ENCODE results near the gene KIF3B.
"Not testable (repeated sequence)": the region's sequence is repeated elsewhere in the genome, so short reads cannot be mapped to it uniquely, and the experiment has no call there.

The KIF3B gene

DNA sequence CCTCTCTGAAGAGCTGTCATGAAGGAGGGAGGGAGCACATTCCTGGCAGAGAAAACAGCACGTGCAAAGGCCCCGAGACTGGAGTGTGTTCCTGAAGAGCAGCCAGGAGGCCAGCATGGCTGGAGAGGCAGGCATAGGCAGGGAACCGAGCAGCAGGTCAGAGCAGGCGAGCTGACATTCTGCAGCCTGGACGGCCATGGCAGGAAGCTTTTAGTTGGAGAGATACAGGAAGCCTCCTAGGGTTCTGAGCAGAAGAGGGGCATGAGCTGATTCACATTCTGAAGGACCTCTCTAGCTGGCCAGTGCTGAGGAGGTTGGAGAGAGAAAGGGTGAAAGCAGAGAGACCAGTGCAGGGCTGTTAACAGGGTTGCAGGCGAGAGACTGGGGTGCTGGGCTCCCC, 40.0 kb upstream of the KIF3B start:
- TF ChIP-seq POLR2A (IDR thresholded peaks at IDR 0.05; ENCODE audit: low read depth, low read length): no peak

DNA sequence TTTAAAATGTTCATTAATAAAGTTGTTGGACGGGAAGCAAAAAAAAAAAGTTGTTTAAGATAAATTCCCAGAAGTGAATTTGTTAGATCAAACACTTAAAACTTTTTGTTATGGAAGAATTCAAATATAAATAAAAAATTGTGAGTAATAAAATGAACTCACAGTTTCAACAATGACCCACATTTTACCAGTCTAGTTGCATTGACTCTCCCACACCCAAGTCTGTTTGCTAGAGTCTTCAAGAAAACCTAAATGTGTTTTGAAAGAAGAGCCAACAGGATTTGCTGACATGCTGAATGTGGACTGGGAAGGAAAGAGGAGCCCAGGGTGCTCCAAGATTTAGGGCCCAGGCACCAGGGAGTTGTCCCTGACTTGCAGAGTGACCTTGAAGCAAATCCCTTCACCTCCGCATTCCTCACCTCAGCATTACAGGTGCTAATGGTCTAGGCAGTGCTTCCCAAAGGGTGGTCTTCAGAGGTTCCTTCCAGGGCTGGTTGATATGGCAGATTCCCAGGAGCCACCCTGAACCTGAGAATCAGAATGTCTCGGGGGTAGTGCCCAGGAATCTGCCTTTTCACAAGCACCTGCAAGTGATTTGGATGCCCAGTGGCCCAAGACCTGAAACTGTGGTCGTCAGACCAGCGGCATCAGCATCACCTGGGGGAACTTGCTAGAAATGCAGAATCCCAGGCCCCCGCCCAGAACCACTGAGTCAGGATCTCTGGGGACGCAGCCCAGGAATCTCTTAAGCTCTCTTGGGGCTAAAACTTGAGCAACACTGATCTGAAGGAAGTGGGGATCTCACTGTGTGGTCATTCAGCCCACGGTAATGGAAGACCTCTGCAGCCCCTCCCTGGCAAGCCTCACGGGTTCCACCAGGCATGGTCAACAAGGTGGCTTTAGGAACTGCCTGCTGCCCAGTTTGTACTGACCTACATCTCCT, 38.7 kb upstream of the KIF3B start:
- no peak for DNase-seq (ENCODE audit: insufficient read length, low spot score)
- TF ChIP-seq POLR2A (IDR thresholded peaks at IDR 0.05; ENCODE audit: low read depth, low read length): no peak
- no peak for FAIRE-seq

More for the DNA sequence above, 40.0 kb upstream of the KIF3B start:
- FAIRE-seq: no peak
- DNase-seq (ENCODE audit: insufficient read length, low spot score): no peak

DNA sequence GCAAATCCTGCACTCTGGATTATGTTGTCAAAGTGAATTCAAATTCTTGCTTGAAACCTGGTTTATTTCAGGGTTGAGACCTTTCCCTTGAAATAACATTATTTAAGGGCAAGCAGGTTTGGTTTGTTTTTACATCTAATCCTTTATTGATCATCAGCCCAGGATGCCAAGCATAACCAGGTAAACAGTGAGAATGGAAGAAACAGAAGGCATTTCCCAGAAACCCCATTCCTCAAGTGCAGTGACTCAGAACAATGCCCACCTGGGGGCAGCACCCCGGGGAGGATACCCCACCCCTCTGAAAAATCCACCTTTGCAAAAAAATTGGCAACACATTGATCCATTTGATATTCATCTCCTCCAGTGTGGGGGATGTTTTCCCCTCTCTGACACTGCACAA, 37.2 kb upstream of the KIF3B start:
- FAIRE-seq (no peak), DNase-seq (ENCODE audit: insufficient read length, low spot score) (no peak)
- TF ChIP-seq POLR2A (IDR thresholded peaks at IDR 0.05; ENCODE audit: low read depth, low read length): no peak

DNA sequence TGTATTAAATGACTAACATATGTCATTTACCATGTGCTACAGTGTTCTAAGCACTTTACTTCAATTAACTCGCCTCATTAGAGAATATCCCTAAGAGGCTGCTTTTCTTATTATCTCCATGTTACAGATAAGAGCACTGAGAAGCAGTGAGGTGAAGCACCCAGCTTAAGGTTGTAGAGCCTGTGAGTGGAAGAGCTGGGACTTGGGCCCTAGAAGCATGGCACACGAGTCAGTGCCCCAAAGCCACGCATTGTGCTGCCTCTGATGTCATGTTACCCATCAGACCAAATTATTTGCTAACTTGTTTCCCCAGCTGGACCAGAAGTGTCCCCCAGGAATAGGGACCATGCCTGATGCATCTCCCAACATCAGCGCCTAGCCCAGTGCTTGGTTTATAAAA, 35.6 kb upstream of the KIF3B start:
- TF ChIP-seq POLR2A (IDR thresholded peaks at IDR 0.05; ENCODE audit: low read depth, low read length): no peak
- DNase-seq (ENCODE audit: insufficient read length, low spot score) (no peak), FAIRE-seq (no peak)

DNA sequence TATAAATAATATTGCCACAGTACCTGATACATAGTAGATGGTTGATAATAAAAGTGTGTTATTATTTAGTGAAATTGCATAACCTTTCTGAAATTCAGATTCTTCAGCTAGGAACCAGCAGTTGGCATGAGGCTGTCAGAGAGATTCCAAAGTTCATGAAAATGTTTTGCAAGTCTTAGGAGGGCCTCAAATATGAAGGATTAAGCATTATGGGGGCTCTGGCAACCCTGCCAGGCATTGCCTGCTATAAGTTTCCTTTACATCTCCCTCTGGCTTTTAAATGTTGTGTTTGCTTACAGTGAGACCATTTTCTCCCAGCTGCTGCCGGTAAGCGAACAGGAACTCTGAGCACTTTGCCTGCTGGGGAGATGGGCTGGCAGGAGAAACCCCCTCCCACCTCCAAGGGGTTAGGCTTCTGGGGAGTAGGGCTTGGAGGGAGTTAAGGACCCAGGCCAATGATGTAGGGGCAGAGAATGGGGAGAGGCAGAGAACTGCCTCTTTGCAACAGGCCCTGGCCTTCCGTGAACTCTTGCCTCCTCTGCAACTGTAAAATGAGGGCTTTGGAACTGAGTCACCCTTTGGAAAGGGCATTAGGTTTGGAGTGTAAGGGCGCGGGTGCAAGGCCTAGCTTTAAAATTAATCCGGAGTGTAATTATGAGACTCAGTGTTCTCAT, 33.2 kb upstream of the KIF3B start:
- TF ChIP-seq POLR2A (IDR thresholded peaks at IDR 0.05; ENCODE audit: low read depth, low read length): no peak
- FAIRE-seq: no peak
- no peak for DNase-seq (ENCODE audit: insufficient read length, low spot score)

DNA sequence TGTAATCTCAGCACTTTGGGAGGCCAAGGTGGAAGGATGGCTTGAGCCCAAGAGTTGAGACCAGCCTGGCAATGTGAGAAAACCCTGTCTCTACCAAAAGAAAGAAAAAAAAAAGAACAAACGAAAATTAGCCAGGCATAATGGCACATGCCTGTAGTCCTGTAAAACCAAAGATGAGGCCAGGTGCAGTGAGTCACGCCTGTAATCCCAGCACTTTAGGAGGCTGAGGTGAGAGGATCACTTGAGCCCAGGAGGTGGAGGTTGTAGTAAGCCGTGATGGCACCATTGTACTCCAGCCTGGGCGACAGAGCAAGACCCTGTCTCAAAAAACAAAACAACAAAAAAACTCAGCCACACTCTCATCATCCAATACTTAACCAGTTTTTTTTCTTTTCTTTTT, 32.5 kb upstream of the KIF3B start:
- FAIRE-seq (no peak), DNase-seq (ENCODE audit: insufficient read length, low spot score) (no peak)

DNA sequence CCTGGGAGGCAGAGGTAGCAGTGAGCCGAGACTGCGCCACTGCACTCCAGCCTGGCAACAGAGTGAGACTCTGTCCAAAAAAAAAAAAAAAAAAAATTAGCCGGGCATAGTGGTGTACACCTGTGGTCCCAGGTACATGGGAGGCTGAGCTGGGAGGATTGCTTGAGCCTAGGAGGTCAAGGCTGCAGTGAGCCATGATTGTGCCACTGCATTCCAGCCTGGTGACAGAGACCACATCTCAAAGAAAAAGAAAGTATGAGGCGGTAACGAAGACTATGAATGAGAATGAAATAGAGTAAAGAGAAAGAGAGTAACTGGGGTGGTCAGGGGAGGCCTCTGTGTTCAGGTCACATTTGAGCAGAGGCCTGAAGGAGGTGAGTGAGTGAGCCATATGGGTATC, 31.2 kb upstream of the KIF3B start:
- FAIRE-seq; DNase-seq (ENCODE audit: insufficient read length, low spot score): not testable (repeated sequence)

More for the DNA sequence above, 32.5 kb upstream of the KIF3B start:
- no peak for TF ChIP-seq POLR2A (IDR thresholded peaks at IDR 0.05; ENCODE audit: low read depth, low read length)

DNA sequence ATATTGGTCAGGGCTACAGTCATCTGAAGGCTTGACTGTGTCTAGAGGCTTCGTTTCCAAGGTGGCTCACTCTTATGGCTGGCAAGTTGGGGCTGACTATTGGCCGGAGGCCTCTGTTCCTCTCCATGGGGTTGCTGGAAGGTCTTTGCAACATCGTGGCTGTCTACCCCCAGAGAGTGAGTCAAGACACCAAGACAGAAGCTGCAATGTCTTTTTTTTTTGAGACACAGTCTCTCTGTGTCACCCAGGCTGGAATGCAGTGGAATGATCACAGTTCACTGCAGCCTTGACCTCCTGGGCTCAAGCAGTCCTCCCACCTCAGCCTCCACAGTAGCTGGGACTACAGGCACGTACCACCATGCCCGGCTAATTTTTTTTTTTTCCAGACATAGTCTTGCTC, 29.4 kb upstream of the KIF3B start:
- no peak for FAIRE-seq
- no peak for DNase-seq (ENCODE audit: insufficient read length, low spot score)
- TF ChIP-seq POLR2A (IDR thresholded peaks at IDR 0.05; ENCODE audit: low read depth, low read length): no peak

DNA sequence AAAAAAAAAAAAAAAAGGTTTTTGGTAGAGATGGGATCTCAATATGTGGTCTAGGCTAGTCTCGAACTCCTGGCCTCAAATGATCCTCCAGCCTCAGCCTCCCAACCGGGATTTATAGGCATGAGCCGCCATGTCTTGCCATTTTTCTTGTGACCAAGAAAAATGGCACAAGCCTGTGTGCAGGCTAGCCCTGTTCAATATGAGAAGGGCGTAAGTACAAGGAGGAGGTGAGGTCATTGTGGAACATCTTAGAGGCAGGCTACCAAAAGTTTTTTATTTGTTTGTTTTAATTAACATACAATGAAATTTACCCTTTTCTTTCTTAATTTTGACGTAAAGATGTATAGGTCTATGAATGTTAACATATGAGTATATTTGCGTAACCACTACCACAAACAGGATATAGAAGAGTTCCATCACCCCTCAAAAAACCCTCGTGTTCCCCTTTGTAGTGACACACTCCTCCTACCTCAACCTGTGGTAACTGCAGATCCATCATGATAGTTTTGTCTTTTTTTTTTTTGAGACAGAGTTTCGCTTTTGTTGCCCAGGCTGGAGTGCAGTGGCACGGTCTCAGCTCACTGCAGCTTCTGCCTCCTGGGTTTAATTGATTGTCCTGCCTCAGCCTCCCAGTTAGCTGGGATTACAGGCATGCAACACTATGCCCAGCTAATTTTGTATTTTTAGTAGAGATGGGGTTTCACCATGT, 28.3 kb upstream of the KIF3B start:
- no peak for DNase-seq (ENCODE audit: insufficient read length, low spot score)
- TF ChIP-seq POLR2A (IDR thresholded peaks at IDR 0.05; ENCODE audit: low read depth, low read length): no peak
- no peak for FAIRE-seq

DNA sequence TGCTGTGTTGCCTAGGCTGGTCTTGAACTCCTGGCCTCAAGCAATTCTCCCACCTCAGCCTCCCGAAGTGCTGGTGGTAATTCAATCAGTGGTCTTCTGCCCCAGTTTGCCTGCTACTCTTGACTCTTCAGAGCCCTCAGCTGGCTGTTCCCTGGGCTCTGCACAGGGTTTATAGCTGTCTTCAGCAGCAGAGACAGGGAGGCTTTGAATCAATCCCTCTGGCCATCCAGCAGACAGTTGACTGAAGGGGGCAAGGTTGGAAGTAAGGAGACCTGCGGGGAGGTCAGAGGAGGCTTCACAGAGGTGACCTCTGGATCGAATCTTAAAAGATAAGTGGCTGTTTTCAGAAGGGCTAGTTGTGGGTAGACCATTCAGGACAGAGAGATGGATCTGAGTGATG, 26.0 kb upstream of the KIF3B start:
- no peak for FAIRE-seq

DNA sequence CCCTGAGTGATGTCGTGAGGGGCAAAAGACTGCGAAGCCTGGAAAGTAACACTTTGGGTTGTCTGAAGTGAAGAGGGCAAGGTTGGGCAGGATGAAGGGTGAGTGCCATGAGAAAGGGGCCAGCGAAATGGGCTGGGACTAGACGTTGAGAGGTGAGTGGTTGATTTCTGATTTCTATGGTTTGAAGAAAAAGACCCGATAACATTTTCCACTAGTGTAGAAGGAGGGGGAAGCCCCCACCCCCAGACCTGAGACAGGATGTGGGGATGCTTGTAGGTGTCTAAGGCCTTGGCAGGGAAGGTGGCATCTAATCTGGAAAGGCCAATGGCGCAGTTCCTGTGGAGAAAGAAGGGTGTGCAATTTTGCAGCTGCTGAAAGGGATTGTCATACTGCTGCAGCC, 25.3 kb upstream of the KIF3B start:
- FAIRE-seq: no peak
- TF ChIP-seq POLR2A (IDR thresholded peaks at IDR 0.05; ENCODE audit: low read depth, low read length): no peak
- DNase-seq (ENCODE audit: insufficient read length, low spot score): no peak

More for the DNA sequence above, 26.0 kb upstream of the KIF3B start:
- no peak for TF ChIP-seq POLR2A (IDR thresholded peaks at IDR 0.05; ENCODE audit: low read depth, low read length)
- DNase-seq (ENCODE audit: insufficient read length, low spot score): no peak

DNA sequence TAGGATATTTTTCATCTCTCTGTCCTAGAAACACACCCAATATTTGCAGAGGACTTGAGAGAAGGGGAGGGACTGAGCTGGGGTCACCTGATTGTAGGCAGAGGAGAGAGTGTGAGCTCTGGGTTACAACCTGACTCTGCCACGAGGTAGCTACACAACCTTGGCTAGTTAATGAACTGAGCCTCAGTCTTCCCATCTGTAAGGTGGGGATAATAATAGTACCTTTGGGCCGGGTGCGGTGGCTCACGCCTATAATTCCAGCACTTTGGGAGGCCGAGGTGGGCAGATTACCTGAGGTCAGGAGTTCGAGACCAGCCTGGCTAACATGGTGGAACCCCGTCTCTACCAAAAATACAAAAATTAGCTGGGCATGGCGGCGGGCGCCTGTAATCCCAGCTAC, 16.5 kb upstream of the KIF3B start:
- not testable (repeated sequence) for DNase-seq (ENCODE audit: insufficient read length, low spot score); FAIRE-seq

DNA sequence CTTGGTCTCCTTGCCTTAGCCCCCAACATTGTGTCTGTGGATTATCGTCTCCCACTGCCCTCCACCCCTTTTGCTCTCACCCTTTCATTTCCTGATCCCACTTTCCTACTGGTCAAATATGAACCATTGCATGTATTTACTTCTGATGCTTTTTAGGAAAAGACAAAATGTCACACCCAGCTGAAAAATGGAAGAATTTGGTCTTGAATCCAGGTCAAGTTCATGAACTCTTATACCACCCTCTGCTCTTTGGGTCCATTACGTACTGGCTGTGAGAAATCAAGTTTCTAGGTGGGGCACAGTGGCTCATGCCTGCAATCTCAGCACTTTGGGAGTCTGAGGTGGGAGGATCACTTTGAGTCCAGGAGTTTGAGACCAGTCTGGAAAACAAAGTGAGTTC, 15.8 kb upstream of the KIF3B start:
- DNase-seq (ENCODE audit: insufficient read length, low spot score) (no peak), FAIRE-seq (no peak)
- no peak for TF ChIP-seq POLR2A (IDR thresholded peaks at IDR 0.05; ENCODE audit: low read depth, low read length)

DNA sequence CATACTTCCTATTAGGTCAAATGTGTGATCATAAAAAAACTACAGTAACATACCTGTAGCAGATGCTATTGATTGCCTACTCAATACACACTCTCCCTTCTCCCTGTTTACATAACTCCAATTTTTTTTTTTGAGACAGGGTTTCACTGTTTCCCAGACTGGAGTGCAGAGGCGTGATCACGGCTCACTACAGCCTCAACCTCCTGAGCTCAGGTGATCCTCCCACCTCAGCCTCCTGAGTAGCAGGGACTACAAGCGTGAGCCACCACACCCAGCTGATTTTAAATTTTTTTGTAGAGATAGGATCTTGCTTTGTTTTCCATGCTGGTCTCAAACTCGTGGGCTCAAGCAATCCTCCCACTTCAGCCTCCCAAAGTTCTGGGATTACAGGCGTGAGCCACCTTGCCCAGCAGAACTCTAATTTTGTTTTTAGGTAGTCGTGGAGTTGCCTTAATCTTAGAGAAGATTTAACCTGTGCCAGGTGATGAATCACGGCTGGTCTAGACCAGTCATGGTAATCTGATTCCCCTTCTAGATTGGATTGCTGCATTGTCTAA, 14.0 kb upstream of the KIF3B start:
- FAIRE-seq: no peak
- TF ChIP-seq POLR2A (IDR thresholded peaks at IDR 0.05; ENCODE audit: low read depth, low read length): no peak

More for the DNA sequence above, 14.0 kb upstream of the KIF3B start:
- DNase-seq (ENCODE audit: insufficient read length, low spot score): no peak

Measured in H54 (cell line).